OCI-LY1 (cell line): ENCODE measurements around the gene NFYA.

ENCODE experiments used
- H2AFZ ChIP-seq: fragments of 200-600 bp; sonication (generic), shearing (Covaris generic); 2 replicates; pipeline ENCODE4 v1.6.0; 2014; ENCODE audit warnings: antibody characterized with exemption, mild to moderate bottlenecking, low read length
- H3F3A ChIP-seq: fragments of 200-600 bp; sonication (generic), shearing (Covaris generic); 2 replicates; pipeline ENCODE4 v1.6.0; 2014; ENCODE audit warnings: mild to moderate bottlenecking, antibody characterized with exemption, low read length, moderate library complexity; ENCODE audit not compliant: insufficient read depth
- H3K27ac ChIP-seq: fragments of 200-600 bp; sonication (generic); 2 replicates; pipeline ENCODE4 v1.5.1; 2014; ENCODE audit warnings: low read length, mixed run types, mild to moderate bottlenecking, low read depth; ENCODE audit not compliant: poor library complexity, severe bottlenecking
- H3K27me3 ChIP-seq: fragments of 200-600 bp; sonication (generic); 2 replicates; pipeline ENCODE4 v1.6.0; 2014; ENCODE audit warnings: antibody characterized with exemption, mild to moderate bottlenecking, low read length, moderate library complexity; ENCODE audit not compliant: insufficient read depth
- H3K36me3 ChIP-seq: fragments of 200-600 bp; sonication (generic); 2 replicates; pipeline ENCODE4 v1.6.1; 2014; ENCODE audit warnings: mild to moderate bottlenecking, antibody characterized with exemption, low read length, moderate library complexity, mixed read lengths; ENCODE audit not compliant: insufficient read depth
- H3K4me1 ChIP-seq: fragments of 200-600 bp; sonication (generic); 2 replicates; pipeline ENCODE4 v1.5.1; 2014; ENCODE audit warnings: mild to moderate bottlenecking, low read length, moderate library complexity; ENCODE audit not compliant: insufficient read depth, severe bottlenecking
- H3K4me2 ChIP-seq: fragments of 200-600 bp; sonication (generic), shearing (Covaris generic); 2 replicates; pipeline ENCODE4 v1.6.1; 2014; ENCODE audit warnings: low read length
- H3K4me3 ChIP-seq: fragments of 200-600 bp; sonication (generic); 2 replicates; pipeline ENCODE4 v1.5.1; 2014; ENCODE audit warnings: low read length, low read depth, mild to moderate bottlenecking, mixed read lengths; ENCODE audit not compliant: poor library complexity, severe bottlenecking
- H3K79me2 ChIP-seq: fragments of 200-600 bp; shearing (Covaris generic); 2 replicates; pipeline ENCODE4 v1.6.1; 2016; ENCODE audit warnings: mixed run types, low read length, mixed read lengths; ENCODE audit not compliant: insufficient read depth
- H3K9ac ChIP-seq: fragments of 200-600 bp; sonication (generic), shearing (Covaris generic); 2 replicates; pipeline ENCODE4 v1.6.1; 2014; ENCODE audit warnings: mild to moderate bottlenecking, low read length, mixed read lengths
- H3K9me2 ChIP-seq: fragments of 200-600 bp; sonication (generic), shearing (Covaris generic); 2 replicates; pipeline ENCODE4 v1.6.1; 2014; ENCODE audit warnings: low read depth, mild to moderate bottlenecking, low read length, mixed read lengths
- H3K9me3 ChIP-seq: fragments of 200-600 bp; shearing (Covaris generic); 2 replicates; pipeline ENCODE4 v1.6.1; 2014; ENCODE audit warnings: low read length, mixed read lengths
- H4K20me1 ChIP-seq: fragments of 200-600 bp; sonication (generic), shearing (Covaris generic); 2 replicates; pipeline ENCODE4 v1.6.0; 2016; ENCODE audit warnings: mild to moderate bottlenecking, low read length; ENCODE audit not compliant: insufficient read depth
- CTCF ChIP-seq: fragments of 200-600 bp; sonication (generic), shearing (Covaris generic); IDR thresholded peaks from 2 replicates; pipeline ENCODE4 v1.5.1; 2017; ENCODE audit warnings: mild to moderate bottlenecking, antibody characterized with exemption, low read length, moderate library complexity, mixed read lengths
- EZH2 ChIP-seq: fragments of 200-600 bp; sonication (generic), shearing (Covaris generic); IDR thresholded peaks from 2 replicates; pipeline ENCODE4 v1.8.0; 2017; ENCODE audit warnings: borderline replicate concordance, mixed run types, mild to moderate bottlenecking, antibody characterized with exemption, low read length, moderate library complexity, mixed read lengths

Gene NFYA

GRCh38 chr6:41059556-41059955 is 13.2 kb upstream of the NFYA start:
- H3K9ac ChIP-seq = no peak overlapping the region
- H3K9me3 ChIP-seq = no peaks in the 10 kb centered on the region
- H3F3A ChIP-seq = no peaks in the 10 kb centered on the region
- H3K4me3 ChIP-seq = no peak overlapping the region
- TF ChIP-seq EZH2 (no peak), CTCF (no peak)
- no peaks in the 10 kb centered on the region for H3K79me2 ChIP-seq
- H3K27ac ChIP-seq = no peak overlapping the region
- H3K9me2 ChIP-seq = no peaks in the 10 kb centered on the region
- no peak overlapping the region for H3K4me2 ChIP-seq
- peaks cover 16% of the 10 kb centered on the region for H3K36me3 ChIP-seq
- H3K27me3 ChIP-seq = no peaks in the 10 kb centered on the region
- H2AFZ ChIP-seq = no peak overlapping the region
- no peaks in the 10 kb centered on the region for H4K20me1 ChIP-seq
- H3K4me1 ChIP-seq = peaks cover 8% of the 10 kb centered on the region

DNA sequence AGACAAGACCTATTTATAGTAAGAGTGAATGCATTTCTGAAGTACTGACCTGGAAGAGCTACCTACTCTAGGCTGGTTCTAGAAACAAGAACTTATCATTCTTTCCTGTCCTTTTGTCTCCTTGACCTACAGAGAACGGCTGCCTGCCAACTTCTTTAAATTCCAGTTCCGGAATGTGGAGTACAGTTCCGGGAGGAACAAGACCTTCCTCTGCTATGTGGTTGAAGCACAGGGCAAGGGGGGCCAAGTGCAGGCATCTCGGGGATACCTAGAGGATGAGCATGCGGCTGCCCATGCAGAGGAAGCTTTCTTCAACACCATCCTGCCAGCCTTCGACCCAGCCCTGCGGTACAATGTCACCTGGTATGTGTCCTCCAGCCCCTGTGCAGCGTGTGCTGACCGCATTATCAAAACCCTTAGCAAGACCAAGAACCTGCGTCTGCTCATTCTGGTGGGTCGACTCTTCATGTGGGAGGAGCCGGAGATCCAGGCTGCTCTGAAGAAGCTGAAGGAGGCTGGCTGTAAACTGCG is 11.5 kb upstream of the NFYA start:
- Histone ChIP-seq H3K4me1 (no peaks in the 10 kb centered on the region), H3K9me2 (no peaks in the 10 kb centered on the region), H3K36me3 (peaks cover 31% of the 10 kb centered on the region), H3K4me2 (no peak overlapping the region), H2AFZ (no peak overlapping the region), H3F3A (no peaks in the 10 kb centered on the region), H3K79me2 (no peaks in the 10 kb centered on the region), H3K27me3 (no peaks in the 10 kb centered on the region), H4K20me1 (no peaks in the 10 kb centered on the region), H3K4me3 (no peak overlapping the region), H3K9me3 (no peaks in the 10 kb centered on the region), H3K27ac (no peak overlapping the region), H3K9ac (no peak overlapping the region)
- no peak for TF ChIP-seq EZH2
- TF ChIP-seq CTCF = no peak

GRCh38 chr6:41062056-41062455 is 10.7 kb upstream of the NFYA start:
- Histone ChIP-seq H3K4me1 (no peaks in the 10 kb centered on the region), H3K79me2 (no peaks in the 10 kb centered on the region)

More at GRCh38 chr6:41062056-41062455, 10.7 kb upstream of the NFYA start:
- Histone ChIP-seq H3K27me3 (no peaks in the 10 kb centered on the region), H3K9ac (no peak overlapping the region), H4K20me1 (no peaks in the 10 kb centered on the region), H3K9me3 (no peaks in the 10 kb centered on the region), H3K27ac (no peak overlapping the region), H3K4me3 (no peak overlapping the region), H3F3A (no peaks in the 10 kb centered on the region), H2AFZ (no peak overlapping the region), H3K36me3 (peaks cover 31% of the 10 kb centered on the region), H3K4me2 (no peak overlapping the region), H3K9me2 (no peaks in the 10 kb centered on the region)
- TF ChIP-seq CTCF (no peak), EZH2 (no peak)
